ENCODE data around the gene APPL2.

DNA sequence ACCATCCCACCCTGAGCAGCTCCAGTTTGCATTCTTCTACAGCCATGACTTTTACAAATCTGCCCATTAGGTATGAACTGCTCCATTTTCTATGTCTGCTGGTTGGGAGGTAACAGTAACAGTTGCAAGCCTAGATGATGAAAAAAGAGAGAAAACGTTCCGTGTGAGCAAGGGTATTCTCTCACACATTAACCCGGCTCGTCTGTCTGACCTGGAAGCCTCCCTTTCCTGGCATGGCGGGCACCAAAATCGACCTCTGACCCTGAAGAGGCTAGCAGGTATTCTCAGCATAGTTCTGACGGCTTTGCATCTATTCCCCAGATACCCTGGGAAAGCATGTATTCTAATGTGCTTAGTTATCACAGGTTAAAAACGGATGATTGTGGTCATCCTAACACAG is 31.8 kb downstream of the APPL2 start:
- TF ChIP-seq EZH2 (IDR thresholded peaks at IDR 0.05; ENCODE audit: insufficient read depth, poor library complexity, severe bottlenecking) (no peak), EZH2phosphoT487 (IDR thresholded peaks at IDR 0.05; ENCODE audit: insufficient read depth, low read depth) (no peak)
